Measurements from ENCODE around the gene PDX1. TPM values are rescaled to one million over a fixed set of nuclear protein-coding genes. Genes with fewer than 3 reads are reported as not detected.

Gene PDX1
- total RNA-seq, 1 donor from 2014 or later, result not detected

DNA sequence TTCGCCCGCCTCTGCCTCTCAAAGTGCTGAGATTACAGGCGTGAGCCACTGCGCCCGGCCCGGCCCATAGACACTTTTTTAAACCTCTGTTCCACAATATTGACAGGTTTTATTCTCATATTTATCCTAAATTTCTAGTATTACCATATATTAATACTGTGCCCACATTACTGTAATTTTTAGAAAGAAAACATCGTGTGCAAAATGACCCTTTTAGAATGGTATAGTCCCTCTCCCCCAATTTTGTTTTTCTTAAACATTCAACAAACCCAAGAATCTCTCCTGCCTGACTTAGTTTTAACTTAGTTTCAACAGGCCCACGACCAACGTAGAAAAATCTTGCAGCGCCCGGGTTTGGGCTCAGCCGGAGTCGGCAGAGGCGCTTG is 40.2 kb downstream of the PDX1 start:
- Mint-ChIP-seq H3K36me3 (ENCODE audit: low read depth) (no peaks in the 10 kb centered on the region), H3K27ac (no peak overlapping the region), H3K4me3 (peak overlapping the region; percentile 17), H3K9me3 (no peaks in the 10 kb centered on the region), H3K27me3 (peaks cover 53% of the 10 kb centered on the region), H3K4me1 (peaks cover 14% of the 10 kb centered on the region)
- DNase-seq (no peak), ATAC-seq (ENCODE audit: low read depth) (no peak)
- POLR2A ChIA-PET, result no interaction called here
- no peak for TF ChIP-seq CTCF (IDR thresholded peaks at IDR 0.05)
- intact Hi-C loops (cut with micrococcal nuclease), result no loop called here
- CTCF ChIA-PET, result interaction anchor here (1.4 kb wide), 1 partner anchor 133 kb away, joined by 7 read pairs; no protein-coding TSS in a partner anchor

GRCh38 chr13:27960362-27961226 is 40.8 kb downstream of the PDX1 start:
- TF ChIP-seq CTCF (IDR thresholded peaks at IDR 0.05), result no peak
- ATAC-seq (ENCODE audit: low read depth) (no peak), DNase-seq (no peak)
- peaks cover 12% of the 10 kb centered on the region for H3K4me1 Mint-ChIP-seq
- H3K36me3 Mint-ChIP-seq (ENCODE audit: low read depth), result no peaks in the 10 kb centered on the region
- ChIA-PET CTCF (interaction anchor here (0.9 to 1.4 kb wide), 2 partner anchors 9 to 134 kb away, joined by 3 to 7 read pairs; partner anchors contain the start of gene CDX2), POLR2A (no interaction called here)
- H3K4me3 Mint-ChIP-seq, result peak overlapping the region; percentile 67
- H3K9me3 Mint-ChIP-seq, result no peaks in the 10 kb centered on the region
- no peak overlapping the region for H3K27ac Mint-ChIP-seq
- H3K27me3 Mint-ChIP-seq, result peaks cover 53% of the 10 kb centered on the region
- intact Hi-C loops (cut with micrococcal nuclease), result no loop called here

GRCh38 chr13:27961227-27962085 is 41.7 kb downstream of the PDX1 start:
- Mint-ChIP-seq H3K36me3 (ENCODE audit: low read depth) (no peaks in the 10 kb centered on the region), H3K4me1 (peaks cover 20% of the 10 kb centered on the region), H3K27ac (no peak overlapping the region), H3K27me3 (peaks cover 58% of the 10 kb centered on the region), H3K9me3 (no peaks in the 10 kb centered on the region), H3K4me3 (peak overlapping the region; percentile 38)
- ATAC-seq (ENCODE audit: low read depth) (no peak), DNase-seq (no peak)
- CTCF ChIA-PET, result interaction anchor here (0.9 to 1.4 kb wide), 3 partner anchors 8 to 135 kb away, joined by 3 to 7 read pairs (median 3); partner anchors contain the start of gene CDX2
- POLR2A ChIA-PET, result no interaction called here
- intact Hi-C loops (cut with micrococcal nuclease), result no loop called here
- no peak for TF ChIP-seq CTCF (IDR thresholded peaks at IDR 0.05)

DNA sequence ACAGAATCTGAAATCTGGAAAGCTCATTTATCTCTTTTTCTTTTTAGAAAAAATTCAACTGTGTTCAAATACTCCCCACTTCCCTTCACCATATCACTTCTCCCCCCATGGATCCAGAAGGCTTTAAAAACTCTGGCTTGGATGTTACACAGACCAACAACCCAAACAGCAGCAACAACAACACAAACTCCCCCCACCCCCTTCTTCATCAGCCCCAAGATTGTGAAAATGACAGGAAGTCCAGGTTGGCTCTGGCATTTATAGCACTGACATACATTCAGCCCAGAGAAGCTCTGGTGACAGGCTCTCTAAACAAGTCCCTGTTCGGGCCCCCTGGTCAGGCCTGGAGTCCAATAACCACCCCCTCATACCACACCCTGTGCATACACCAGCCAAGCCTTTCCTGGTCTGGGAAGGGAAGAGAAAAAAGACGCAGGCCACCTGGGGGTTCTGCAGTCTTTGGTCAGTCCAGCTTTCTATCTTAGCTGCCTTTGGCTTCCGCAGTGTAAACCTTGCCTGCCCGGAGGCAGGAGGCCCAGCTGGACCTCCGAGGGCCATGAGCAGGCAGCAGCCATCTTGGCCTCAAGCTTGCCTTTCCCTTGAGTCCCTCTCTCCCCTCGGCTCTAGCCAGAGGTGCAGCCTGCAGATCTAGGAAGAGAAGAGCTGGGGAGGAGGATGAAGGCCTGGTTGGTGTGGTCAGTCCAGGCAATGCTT is 42.5 kb downstream of the PDX1 start:
- no peak for TF ChIP-seq CTCF (IDR thresholded peaks at IDR 0.05)
- Mint-ChIP-seq H3K27ac (no peak overlapping the region), H3K9me3 (no peaks in the 10 kb centered on the region), H3K4me1 (peaks cover 26% of the 10 kb centered on the region), H3K4me3 (no peak overlapping the region), H3K27me3 (peaks cover 59% of the 10 kb centered on the region), H3K36me3 (ENCODE audit: low read depth) (no peaks in the 10 kb centered on the region)
- POLR2A ChIA-PET, result no interaction called here
- intact Hi-C loops (cut with micrococcal nuclease), result no loop called here
- CTCF ChIA-PET, result interaction anchor here (0.9 to 1.5 kb wide), 2 partner anchors 9 kb away, joined by 3 to 4 read pairs; no protein-coding TSS in a partner anchor
- DNase-seq (no peak), ATAC-seq (ENCODE audit: low read depth) (no peak)

All from activated B cell treated with CpG ODN at 0.5 μM for 24 hours (primary cell).